ENCODE measurements around the gene IL1RN. TPM values are rescaled to one million over a fixed set of nuclear protein-coding genes. Genes with fewer than 3 reads are reported as not detected.

Gene IL1RN
- total RNA-seq, 1 donor from 2014 or later, result 16.0 TPM

DNA sequence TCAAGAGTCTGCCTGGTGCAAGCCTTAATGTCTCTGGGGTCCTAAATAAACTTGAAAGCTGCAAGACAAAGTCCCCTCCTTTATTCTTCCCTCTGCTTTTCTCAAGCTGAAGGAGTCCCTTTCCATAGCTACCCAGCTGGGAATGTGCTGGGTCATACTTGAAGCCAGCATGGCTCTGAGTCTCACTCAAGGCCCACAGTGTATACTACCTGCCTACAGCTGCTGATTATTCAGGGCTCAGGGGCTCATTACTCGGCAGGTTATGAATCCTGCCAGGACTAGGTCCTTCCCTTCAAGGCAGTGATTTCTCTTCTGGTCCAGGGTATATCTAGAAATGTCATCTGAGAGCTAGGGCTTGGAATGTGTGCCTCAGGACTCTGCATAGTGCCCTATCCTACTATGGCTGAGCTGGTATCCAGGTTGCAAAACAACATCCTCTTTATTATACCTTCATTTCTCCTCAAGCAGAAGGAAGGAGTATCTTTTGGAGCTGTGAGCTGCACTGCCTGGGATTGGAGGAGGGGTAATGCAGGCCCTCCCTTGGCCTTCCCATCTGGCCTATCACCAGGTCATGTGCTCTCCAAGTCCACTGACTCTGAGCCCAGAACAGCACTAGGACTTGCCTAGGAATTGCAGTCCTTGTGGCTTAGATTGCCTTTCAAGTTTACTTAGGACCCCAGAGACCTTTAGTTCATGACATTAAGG lies 22.3 kb downstream of the IL1RN start:
- peak; percentile 46 for DNase-seq (ENCODE audit: low spot score)
- ATAC-seq, result peak; percentile 91

DNA sequence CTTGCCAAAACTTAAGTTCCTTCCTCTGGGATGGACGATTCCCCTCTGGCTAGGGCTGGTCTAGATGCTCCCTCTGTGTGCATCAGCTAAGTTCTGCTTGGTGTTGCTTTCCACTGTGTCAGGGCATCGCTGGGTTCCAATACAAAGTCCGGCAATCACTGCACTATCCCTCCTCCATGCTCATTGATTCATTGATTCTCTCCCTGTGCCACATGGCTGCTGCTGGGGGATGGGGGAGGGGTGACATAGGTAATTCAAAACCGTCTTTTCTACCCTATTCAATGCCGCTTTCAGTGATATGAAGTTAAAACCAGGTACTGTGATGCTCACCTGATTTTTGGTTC lies 22.8 kb downstream of the IL1RN start:
- ATAC-seq (peak; percentile 77), DNase-seq (ENCODE audit: low spot score) (peak; percentile 40)

DNA sequence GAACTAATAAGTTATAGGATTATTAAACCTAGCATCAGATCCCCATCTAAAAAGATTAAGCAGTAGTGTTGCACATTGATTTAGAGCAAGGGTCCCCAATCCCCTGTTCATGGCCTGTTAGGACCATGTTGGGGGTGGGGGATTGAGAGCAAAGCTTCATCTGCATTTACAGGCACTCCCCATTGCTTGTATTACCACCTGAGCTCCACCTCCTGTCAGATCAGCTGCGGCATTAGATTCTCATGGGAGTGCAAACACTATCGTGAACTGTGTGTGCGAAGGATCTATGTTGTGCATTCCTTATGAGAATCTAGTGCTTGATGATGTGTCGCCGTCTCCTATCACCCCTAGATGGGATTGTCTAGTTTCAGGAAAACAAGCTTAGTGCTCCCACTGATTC lies 27.9 kb downstream of the IL1RN start:
- ATAC-seq (no peak), DNase-seq (ENCODE audit: low spot score) (peak; percentile 26)

GRCh38 chr2:113156278-113157117 lies 29.1 kb downstream of the IL1RN start:
- ATAC-seq, result peak; percentile 68
- DNase-seq (ENCODE audit: low spot score), result peak; percentile 91

- peak; percentile 75 for ATAC-seq
- DNase-seq (ENCODE audit: low spot score), result peak; percentile 81
Measured at GRCh38 chr2:113157118-113157896, 29.9 kb downstream of the IL1RN start.

DNA sequence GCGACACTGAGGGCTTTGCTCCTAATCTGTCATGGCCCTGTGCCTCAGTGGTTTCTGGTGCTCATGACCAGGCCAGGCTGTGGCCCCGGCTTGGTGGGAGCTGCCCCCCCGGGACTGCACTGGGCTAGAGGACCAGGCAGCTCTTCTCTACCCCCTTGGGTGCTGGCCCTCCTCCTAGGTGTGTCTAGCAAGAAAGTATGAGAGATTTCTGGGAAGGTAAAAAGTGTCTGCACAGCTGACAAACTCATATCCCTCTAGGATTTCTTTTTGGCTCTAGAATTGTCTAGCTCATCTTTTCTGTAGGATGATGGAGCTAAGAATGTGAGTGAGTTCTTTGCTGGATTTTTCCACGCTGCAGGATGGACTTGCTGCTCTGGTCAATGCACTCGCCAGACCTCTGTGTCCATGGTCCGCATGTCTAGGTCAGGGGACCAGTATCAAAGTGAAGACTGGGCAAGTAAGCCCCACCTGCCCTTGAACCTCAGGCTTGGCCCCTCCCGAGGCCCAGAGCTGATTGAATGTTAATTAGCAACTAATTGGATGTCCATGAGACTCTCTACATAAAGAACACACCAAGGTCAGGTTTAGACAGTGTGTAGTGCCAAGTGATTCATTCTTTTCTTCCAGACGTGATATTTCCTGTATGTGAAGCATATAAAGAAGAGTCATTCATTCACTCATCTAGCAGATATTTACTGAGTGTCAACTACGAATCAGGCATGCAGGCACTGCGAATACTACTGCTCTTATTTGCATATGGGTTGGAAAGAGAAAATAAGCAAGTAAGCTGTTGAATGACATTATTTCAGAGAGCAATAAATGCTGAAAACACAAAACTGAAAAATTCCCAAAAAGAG lies 30.7 kb downstream of the IL1RN start:
- DNase-seq (ENCODE audit: low spot score), result peak; percentile 57
- ATAC-seq, result peak; percentile 47

DNA sequence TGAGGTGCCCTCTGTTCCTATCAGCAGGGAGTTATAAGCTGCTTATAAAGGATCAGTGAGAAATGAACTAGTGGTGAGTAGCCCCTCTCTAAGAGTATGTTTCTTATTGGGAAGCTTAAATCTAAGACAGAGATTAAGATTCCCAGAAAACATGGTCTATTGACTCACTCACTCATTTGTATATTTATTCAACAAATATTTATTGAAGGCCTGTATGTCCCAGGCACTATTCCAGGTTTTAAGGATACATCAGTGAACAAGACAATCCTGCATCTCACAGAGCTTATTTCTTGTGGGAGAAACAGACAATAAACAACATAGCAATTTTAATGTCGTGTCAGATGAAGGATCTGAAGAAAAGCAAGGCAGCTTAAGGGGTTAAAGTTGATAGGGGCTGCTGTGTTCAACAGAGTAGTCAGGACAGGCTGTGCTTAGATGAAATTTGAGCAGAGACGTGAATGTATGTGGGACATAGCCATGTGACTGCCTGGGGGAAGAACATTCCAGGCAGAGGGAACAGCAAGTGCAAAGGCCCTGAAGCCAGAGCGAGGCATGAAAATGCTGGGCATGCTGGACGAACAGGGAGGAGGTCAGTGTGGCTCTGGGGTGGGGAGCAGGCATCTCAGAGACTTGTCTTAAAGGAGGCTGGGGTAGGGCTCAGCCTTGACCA lies 31.6 kb downstream of the IL1RN start:
- peak; percentile 6 for ATAC-seq
- DNase-seq (ENCODE audit: low spot score), result peak; percentile 41

DNA sequence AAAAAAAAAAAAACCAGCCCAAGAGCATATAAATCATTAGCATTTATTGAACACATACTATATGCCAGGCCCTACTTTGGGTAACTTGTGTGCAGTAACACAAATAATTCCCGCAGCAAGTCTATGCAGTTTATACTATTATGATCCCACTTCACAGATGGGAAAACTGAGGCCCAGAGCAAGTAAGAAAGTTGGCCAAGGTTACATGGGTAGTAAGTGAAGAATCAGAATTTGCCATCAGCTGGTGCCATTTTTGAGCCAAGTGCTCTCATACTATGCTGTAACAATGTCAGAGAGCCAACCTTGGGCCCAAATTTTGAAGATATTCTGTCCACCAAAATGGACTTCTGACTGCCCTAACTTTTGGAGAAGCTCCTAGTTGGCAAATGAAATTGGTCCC lies 32.9 kb downstream of the IL1RN start:
- ATAC-seq, result no peak
- DNase-seq (ENCODE audit: low spot score), result no peak

- peak; percentile 27 for DNase-seq (ENCODE audit: low spot score)
- ATAC-seq, result no peak
Measured at GRCh38 chr2:113160962-113161361, 33.6 kb downstream of the IL1RN start.

DNA sequence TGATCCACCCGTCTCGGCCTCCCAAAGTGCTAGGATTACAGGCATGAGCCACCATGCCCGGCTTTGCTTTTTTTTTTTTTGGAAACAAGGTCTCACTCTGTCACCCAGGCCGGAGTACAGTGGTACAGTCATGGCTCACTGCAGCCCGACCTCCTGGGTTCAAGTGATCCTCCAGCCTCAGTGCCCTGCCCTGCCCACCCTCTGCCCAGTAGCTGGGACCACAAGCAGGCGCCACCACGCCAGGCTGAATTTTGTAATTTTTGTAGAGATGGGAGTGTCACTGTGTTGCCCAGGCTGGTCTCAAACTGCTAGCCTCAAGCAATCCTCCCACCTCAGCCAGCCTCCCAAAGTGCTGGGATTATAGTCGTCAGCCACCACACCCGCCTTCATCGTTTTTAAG lies 34.8 kb downstream of the IL1RN start:
- ATAC-seq, result no peak
- no peak for DNase-seq (ENCODE audit: low spot score)

- ATAC-seq (no peak), DNase-seq (ENCODE audit: low spot score) (no peak)
Measured at GRCh38 chr2:113162869-113163268, 35.5 kb downstream of the IL1RN start.

GRCh38 chr2:113164215-113164929 lies 37.0 kb downstream of the IL1RN start:
- ATAC-seq (no peak), DNase-seq (ENCODE audit: low spot score) (peak; percentile 49)

GRCh38 chr2:113164930-113165585 lies 37.7 kb downstream of the IL1RN start:
- DNase-seq (ENCODE audit: low spot score) (peak; percentile 69), ATAC-seq (peak; percentile 59)

DNA sequence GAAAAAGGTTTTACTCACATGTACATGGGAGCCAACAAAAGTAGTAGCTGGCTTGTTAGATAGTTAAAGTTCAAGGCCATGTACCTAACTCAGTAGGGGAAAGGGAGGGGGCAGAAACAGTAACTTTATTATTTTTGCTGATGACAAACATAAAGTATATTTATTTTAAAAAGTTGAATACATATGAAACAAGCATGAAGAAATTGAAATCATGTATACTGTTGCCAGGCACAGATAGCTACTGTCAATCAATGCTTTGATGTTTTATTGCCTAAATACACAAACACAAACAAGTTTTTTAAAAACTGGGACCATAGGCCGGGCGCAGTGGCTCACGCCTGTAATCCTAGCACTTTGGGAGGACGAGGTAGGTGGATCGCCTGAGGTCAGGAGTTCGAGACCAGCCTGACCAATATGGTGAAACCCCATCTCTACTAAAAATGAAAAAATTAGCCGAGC lies 38.8 kb downstream of the IL1RN start:
- DNase-seq (ENCODE audit: low spot score) (no peak), ATAC-seq (no peak)

DNA sequence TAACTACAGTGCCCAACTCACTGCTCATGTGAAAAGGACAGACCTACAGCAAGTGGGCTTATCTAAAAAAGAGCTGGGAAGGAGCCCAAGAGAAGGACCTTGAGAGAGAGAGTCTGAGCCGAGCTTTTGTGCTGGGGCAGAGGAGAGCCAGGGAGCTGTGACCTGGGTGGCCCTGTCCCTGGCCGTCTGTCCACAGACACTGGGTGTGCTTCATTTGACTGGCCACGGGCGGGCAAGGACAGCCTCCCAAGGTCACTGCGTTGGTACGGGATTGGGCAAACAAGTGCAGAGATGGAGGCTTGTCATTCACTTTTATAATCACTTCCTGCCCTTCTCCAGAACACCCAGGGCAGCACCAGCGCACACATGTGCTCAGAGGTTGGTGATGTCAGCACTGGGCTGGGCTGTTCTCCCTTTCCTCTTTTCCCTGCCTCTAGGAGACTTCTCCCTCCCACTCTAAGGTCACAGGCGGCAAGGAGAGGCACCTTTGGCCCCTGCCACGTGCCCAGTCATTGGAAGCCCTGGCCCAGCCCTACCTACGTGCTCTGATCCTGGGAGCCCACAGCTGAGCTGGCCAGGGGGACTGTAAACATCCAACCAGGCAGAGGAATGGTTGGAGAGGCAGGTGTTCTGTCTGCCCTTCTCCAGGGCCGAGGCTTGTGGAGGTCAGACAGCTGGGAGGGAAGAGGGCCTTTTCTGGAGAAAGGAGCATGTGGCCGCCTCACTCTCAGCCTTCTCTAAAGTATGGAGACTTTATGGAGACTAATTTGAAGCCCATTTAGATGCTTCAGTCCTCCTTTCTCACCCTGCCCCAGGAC lies 39.9 kb downstream of the IL1RN start:
- ATAC-seq, result peak; percentile 83
- DNase-seq (ENCODE audit: low spot score), result peak; percentile 97

DNA sequence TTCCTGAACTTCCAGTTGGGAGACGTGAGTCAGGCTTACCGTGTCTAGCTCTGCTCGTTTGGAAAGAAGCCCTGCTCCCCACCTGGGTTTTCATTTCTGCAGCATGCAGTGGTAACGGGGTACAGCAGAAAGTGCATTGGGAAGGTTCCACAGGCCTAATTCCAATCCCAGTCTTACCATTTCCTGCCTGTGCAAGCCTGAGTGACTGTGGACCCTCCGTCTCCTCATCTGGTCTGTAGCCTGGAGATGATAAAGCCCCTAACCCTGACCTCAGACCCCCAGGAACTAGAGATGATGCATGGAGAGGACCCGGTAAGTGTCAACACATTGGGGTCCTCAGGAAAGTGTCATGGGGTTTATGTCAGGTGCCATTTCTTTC lies 40.6 kb downstream of the IL1RN start:
- DNase-seq (ENCODE audit: low spot score) (no peak), ATAC-seq (no peak)

GRCh38 chr2:113169002-113169530 lies 41.7 kb downstream of the IL1RN start:
- DNase-seq (ENCODE audit: low spot score) (peak; percentile 35), ATAC-seq (no peak)

GRCh38 chr2:113169586-113169985 lies 42.2 kb downstream of the IL1RN start:
- DNase-seq (ENCODE audit: low spot score), result no peak
- ATAC-seq, result no peak

Measured in left lobe of liver (tissue), 2 donors.